Left colon (tissue), 2 donors: ENCODE data around the gene AGBL4. TPM values are rescaled to one million over a fixed set of nuclear protein-coding genes. Genes with fewer than 3 reads are reported as not detected.

ENCODE experiments used
- ATAC-seq: fragments of 200-7000 bp; cut with Tn5 transposase; one replicate; pipeline ENCODE4 v1.9.1; 2020; ENCODE audit warnings: mild to moderate bottlenecking, moderate library complexity
- DNase-seq, 2 donors: peaks; one replicate each; pipeline ENCODE4 v3.0.0-alpha.2; 2020
- intact Hi-C, 2 donors: fragments of 100-400 bp; cut with DNase I in 1 of 2; cut with micrococcal nuclease in 1 of 2; formaldehyde crosslinking; loops; one replicate each; pipeline versions ENCODE4 v1.11.2 to v1.14.0; 2022; cut with DNase I, micrococcal nuclease
- total RNA-seq, 2 donors: library from RNA; stranded (reverse); fragmentation: NEBNext Ultra II Directional; extraction: Animal tissue kit (Norgen Biotek cat#: 25700); gene quantifications; one replicate each; pipeline ENCODE4 v1.2.1, GENCODE V29; 2021
- donor health status: DM: no; HTN: no; CAD: no.
- donor health status: DM: yes; HTN: yes; CAD: no.

AGBL4 gene
- total RNA-seq, 2 donors from 2014 or later: 0.47 TPM; not detected in 1

- intact Hi-C loops: no loop called here
- ATAC-seq: no peak
- no peak for DNase-seq
Observed at GRCh38 chr1:48939042-48939441, 1084.7 kb downstream of the AGBL4 start.

- intact Hi-C loops: no loop called here
- no peak for ATAC-seq
- no peak for DNase-seq
Observed at GRCh38 chr1:48937732-48938131, 1086.0 kb downstream of the AGBL4 start.

GRCh38 chr1:48936436-48936835, 1087.3 kb downstream of the AGBL4 start:
- DNase-seq (no peak), ATAC-seq (no peak)
- intact Hi-C loops: no loop called here

- no peak for ATAC-seq
- DNase-seq: no peak
- intact Hi-C loops: no loop called here
Observed at GRCh38 chr1:48932366-48932765, 1091.4 kb downstream of the AGBL4 start.

- intact Hi-C loops: no loop called here
- DNase-seq (no peak), ATAC-seq (no peak)
Observed at GRCh38 chr1:48931506-48932192, 1092.1 kb downstream of the AGBL4 start.

GRCh38 chr1:48930011-48930410, 1093.7 kb downstream of the AGBL4 start:
- intact Hi-C loops: no loop called here
- DNase-seq (no peak), ATAC-seq (no peak)

GRCh38 chr1:48924099-48924498, 1099.7 kb downstream of the AGBL4 start:
- ATAC-seq: no peak
- intact Hi-C loops: no loop called here
- no peak for DNase-seq

- intact Hi-C loops: no loop called here
- no peak for ATAC-seq
- DNase-seq: no peak
Observed at GRCh38 chr1:48923116-48923515, 1100.6 kb downstream of the AGBL4 start.

- DNase-seq (no peak), ATAC-seq (no peak)
- intact Hi-C loops: no loop called here
Observed at GRCh38 chr1:48920851-48921250, 1102.9 kb downstream of the AGBL4 start.

- intact Hi-C loops: no loop called here
- ATAC-seq (no peak), DNase-seq (no peak)
Observed at GRCh38 chr1:48917901-48918603, 1105.7 kb downstream of the AGBL4 start.

- DNase-seq: no peak
- ATAC-seq: no peak
- intact Hi-C loops: no loop called here
Observed at GRCh38 chr1:48917070-48917454, 1106.7 kb downstream of the AGBL4 start.

GRCh38 chr1:48916130-48917069, 1107.4 kb downstream of the AGBL4 start:
- ATAC-seq: no peak
- DNase-seq: no peak
- intact Hi-C loops: no loop called here

GRCh38 chr1:48908606-48909005, 1115.1 kb downstream of the AGBL4 start:
- ATAC-seq (no peak), DNase-seq (no peak)
- intact Hi-C loops: no loop called here

- intact Hi-C loops: no loop called here
- DNase-seq: no peak
- no peak for ATAC-seq
Observed at GRCh38 chr1:48906729-48907128, 1117.0 kb downstream of the AGBL4 start.

- intact Hi-C loops: no loop called here
- ATAC-seq (no peak), DNase-seq (no peak)
Observed at GRCh38 chr1:48906164-48906563, 1117.6 kb downstream of the AGBL4 start.

GRCh38 chr1:48903291-48903690, 1120.5 kb downstream of the AGBL4 start:
- ATAC-seq (no peak), DNase-seq (no peak)
- intact Hi-C loops: no loop called here

- ATAC-seq: no peak
- no peak for DNase-seq
- intact Hi-C loops: no loop called here
Observed at GRCh38 chr1:48898894-48899293, 1124.9 kb downstream of the AGBL4 start.

- no peak for ATAC-seq
- intact Hi-C loops: no loop called here
- no peak for DNase-seq
Observed at GRCh38 chr1:48889615-48890014, 1134.1 kb downstream of the AGBL4 start.

- intact Hi-C loops: no loop called here
- DNase-seq (no peak), ATAC-seq (no peak)
Observed at GRCh38 chr1:48889082-48889481, 1134.7 kb downstream of the AGBL4 start.

GRCh38 chr1:48887796-48888195, 1136.0 kb downstream of the AGBL4 start:
- DNase-seq (no peak), ATAC-seq (no peak)
- intact Hi-C loops: no loop called here
